Fibroblast of villous mesenchyme (primary cell): ENCODE measurements around the gene BUD23. TPM values are rescaled to one million over a fixed set of nuclear protein-coding genes. Genes with fewer than 3 reads are reported as not detected.

Experiments
- DNase-seq: peaks from one replicate; pipeline ENCODE4 v3.0.0-alpha.2; 2010; ENCODE audit warnings: low read depth
- H3K4me3 ChIP-seq: 2 replicates; pipeline ENCODE4 v1.5.1; 2011; ENCODE audit warnings: low read depth, mild to moderate bottlenecking, low read length
- CTCF ChIP-seq: IDR thresholded peaks from 2 replicates; pipeline ENCODE4 v1.5.1; 2012; ENCODE audit warnings: low read depth, mild to moderate bottlenecking, low read length; ENCODE audit not compliant: insufficient read depth
- total RNA-seq: library from RNA; depleted of rRNA; stranded (reverse); fragments of >200 nt; gene quantifications from 2 replicates; pipeline ENCODE4 v1.2.3, GENCODE V29; 2012

Gene BUD23
- total RNA-seq, 1 donor = 39.7 TPM

- no peak for DNase-seq
- TF ChIP-seq CTCF = no peak
- H3K4me3 ChIP-seq = no peak overlapping the region
Measured at GRCh38 chr7:73688288-73688687, 4.9 kb downstream of the BUD23 start.

- TF ChIP-seq CTCF = no peak
- DNase-seq = no peak
- no peak overlapping the region for H3K4me3 ChIP-seq
Measured at GRCh38 chr7:73690646-73691045, 7.2 kb downstream of the BUD23 start.

- H3K4me3 ChIP-seq = no peak overlapping the region
- DNase-seq = no peak
- TF ChIP-seq CTCF = no peak
Measured at GRCh38 chr7:73696372-73696771, 13.0 kb downstream of the BUD23 start.

GRCh38 chr7:73698410-73698809 lies 15.0 kb downstream of the BUD23 start:
- no peak for DNase-seq
- no peak for TF ChIP-seq CTCF
- H3K4me3 ChIP-seq = no peak overlapping the region

GRCh38 chr7:73699370-73700068 lies 16.1 kb downstream of the BUD23 start:
- DNase-seq = no peak
- no peak for TF ChIP-seq CTCF
- no peak overlapping the region for H3K4me3 ChIP-seq

GRCh38 chr7:73700069-73700423 lies 16.6 kb downstream of the BUD23 start:
- TF ChIP-seq CTCF = no peak
- no peak for DNase-seq
- no peak overlapping the region for H3K4me3 ChIP-seq

GRCh38 chr7:73700581-73701134 lies 17.3 kb downstream of the BUD23 start:
- no peak for TF ChIP-seq CTCF
- no peak overlapping the region for H3K4me3 ChIP-seq
- no peak for DNase-seq
